Spleen (tissue), 11 donors: ENCODE results near the gene BLOC1S5. TPM values are rescaled to one million over a fixed set of nuclear protein-coding genes. Genes with fewer than 3 reads are reported as not detected.

Source experiments
- DNase-seq: peaks from one replicate; pipeline ENCODE4 v3.0.0-alpha.2; 2020
- H3K27ac ChIP-seq, 8 donors: fragments of 200-600 bp; sonication (generic) in 7 of 8; 1 replicate in 4 of 8; 2 replicates in 4 of 8; pipeline versions ENCODE4 v1.5.0 to v1.8.0; 2016 to 2021; ENCODE audit warnings: inconsistent platforms in 4 of 8, mild to moderate bottlenecking in 4 of 8, moderate library complexity in 1 of 8
- H3K27me3 ChIP-seq, 7 donors: fragments of 200-600 bp; sonication (generic) in 6 of 7; replicated peaks in 1 of 7; 1 replicate in 4 of 7; 2 replicates in 3 of 7; pipeline versions ENCODE4 v1.5.0 to v1.8.0; 2016 to 2021; ENCODE audit warnings: inconsistent platforms in 3 of 7, mild to moderate bottlenecking in 1 of 7
- H3K36me3 ChIP-seq, 6 donors: fragments of 200-600 bp; sonication (generic) in 5 of 6; 1 replicate in 4 of 6; 2 replicates in 2 of 6; pipeline versions ENCODE4 v1.5.0 to v1.8.0; 2016 to 2021; ENCODE audit warnings: inconsistent platforms in 2 of 6
- H3K4me1 ChIP-seq, 6 donors: fragments of 200-600 bp; sonication (generic) in 5 of 6; 1 replicate in 3 of 6; 2 replicates in 3 of 6; pipeline versions ENCODE4 v1.5.0 to v1.8.0; 2016 to 2021; ENCODE audit warnings: inconsistent platforms in 3 of 6
- H3K4me3 ChIP-seq, 8 donors: fragments of 200-600 bp; sonication (generic) in 7 of 8; 1 replicate in 4 of 8; 2 replicates in 4 of 8; pipeline versions ENCODE4 v1.5.0 to v1.8.0; 2016 to 2021; ENCODE audit warnings: inconsistent platforms in 4 of 8, mild to moderate bottlenecking in 4 of 8, moderate library complexity in 2 of 8
- H3K9me3 ChIP-seq, 8 donors: fragments of 200-600 bp; sonication (generic) in 7 of 8; 1 replicate in 4 of 8; 2 replicates in 4 of 8; pipeline versions ENCODE4 v1.5.0 to v1.8.0; 2016 to 2021; ENCODE audit warnings: inconsistent platforms in 4 of 8
- CTCF ChIP-seq, 11 experiments: fragments of 200-600 bp in 7 of 11; fragments of 450-650 bp in 4 of 11; sonication (generic) in 4 of 11; IDR thresholded peaks in 8 of 11; conservative IDR thresholded peaks in 3 of 11; 1 replicate in 7 of 11; 2 replicates in 4 of 11; pipeline versions ENCODE4 v1.4.0 to v1.8.0; 2016 to 2021; ENCODE audit warnings: antibody characterized with exemption in 11 of 11, inconsistent platforms in 4 of 11, mild to moderate bottlenecking in 1 of 11
- POLR2A ChIP-seq, 3 donors: fragments of 450-650 bp; IDR thresholded peaks; one replicate each; pipeline ENCODE4 v1.5.1; 2017; ENCODE audit warnings: antibody characterized with exemption in 3 of 3, mild to moderate bottlenecking in 1 of 3
- POLR2AphosphoS5 ChIP-seq, 3 donors: sonication (generic); formaldehyde crosslinking; IDR thresholded peaks; one replicate each; pipeline ENCODE4 v1.5.1; 2017; ENCODE audit warnings: antibody characterized with exemption in 3 of 3
- WGBS, 5 donors: extraction: QIAGEN DNeasy Blood & Tissue Kit in 3 of 5; methylation state at CpG; one replicate each; pipeline versions ENCODE4 v1.1.5 to v1.1.7; 2013 to 2018; 5-methylcytosine and 5-hydroxymethylcytosine counted together
- intact Hi-C: fragments of 100-400 bp; cut with DNase I; formaldehyde crosslinking; loops from one replicate; pipeline ENCODE4 v1.15.0; 2023; ENCODE audit warnings: low total_unique reads
- polyA plus RNA-seq, 3 donors: library from polyadenylated mRNA; stranded (reverse); fragments of 200-250 nt; gene quantifications; one replicate each; pipeline ENCODE4 v1.2.1, GENCODE V29; 2013
- total RNA-seq, 7 donors: library from RNA; depleted of rRNA in 3 of 7; stranded (reverse); fragments of >200 nt in 3 of 7; fragmentation: NEBNext Ultra II Directional in 4 of 7; extraction: Animal tissue kit (Norgen Biotek cat#: 25700) in 4 of 7; gene quantifications; one replicate each; pipeline versions ENCODE4 v1.1.0 to v1.2.1, GENCODE V29; 2016 to 2021
- donor health status: healthy with polysubstance abuse.
- donor health status: DM: no; HTN: no; CAD: no; lungs with moderate emphysema.
- donor health status: DM: no; HTN: no; CAD: no.
- donor health status: Bipolar disorder and iron deficiency.
- donor health status: healthy.
- donor health status: DM: no; HTN: no; CAD: no.
- donor health status: DM: yes; HTN: yes; CAD: no.

BLOC1S5 gene
- total and polyA plus RNA-seq, 10 donors = 6.6 to 18.0 (median 13.6) TPM

- H3K4me1 ChIP-seq = peaks cover 13 to 33% (median 24%) of the 10 kb centered on the region in 6 donors
- H3K4me3 ChIP-seq = no peak overlapping the region
- TF ChIP-seq POLR2A (IDR thresholded peaks at IDR 0.05) (no peak), POLR2AphosphoS5 (IDR thresholded peaks at IDR 0.05) (no peak), CTCF (IDR thresholded peaks at IDR 0.05 in 8 of 11, conservative IDR thresholded peaks at IDR 0.05 in 3 of 11) (no peak)
- no peak overlapping the region for H3K27ac ChIP-seq
- no peaks in the 10 kb centered on the region for H3K9me3 ChIP-seq
- intact Hi-C loops = no loop called here
- DNase-seq = no peak
- peaks cover 0 to 28% (median 6%) of the 10 kb centered on the region in 7 donors for H3K27me3 ChIP-seq
- H3K36me3 ChIP-seq = peaks cover 0 to 6% (median 0%) of the 10 kb centered on the region in 6 donors
Measured at GRCh38 chr6:8103726-8104125, 39.5 kb upstream of the BLOC1S5 start.

- intact Hi-C loops = no loop called here
- no peaks in the 10 kb centered on the region for H3K9me3 ChIP-seq
- peaks cover 0 to 14% (median 4%) of the 10 kb centered on the region in 7 donors for H3K27me3 ChIP-seq
Measured at GRCh38 chr6:8102122-8102958, 38.2 kb upstream of the BLOC1S5 start, which contains the start of gene EEF1E1. Gene EEF1E1, minus strand, starts transcription at chr6:8102548. Its CDS starts 27 bp downstream, at chr6:8102521.

GRCh38 chr6:8100159-8100854 lies 36.1 kb upstream of the BLOC1S5 start:
- H3K27me3 ChIP-seq = peaks cover 0 to 2% (median 0%) of the 10 kb centered on the region in 7 donors
- no peak for DNase-seq
- no peak overlapping the region for H3K27ac ChIP-seq
- TF ChIP-seq POLR2A (IDR thresholded peaks at IDR 0.05) (no peak), CTCF (IDR thresholded peaks at IDR 0.05 in 8 of 11, conservative IDR thresholded peaks at IDR 0.05 in 3 of 11) (no peak), POLR2AphosphoS5 (IDR thresholded peaks at IDR 0.05) (no peak)
- peaks cover 13 to 33% (median 24%) of the 10 kb centered on the region in 6 donors for H3K4me1 ChIP-seq
- no peaks in the 10 kb centered on the region for H3K9me3 ChIP-seq
- intact Hi-C loops = no loop called here
- peaks cover 0 to 35% (median 20%) of the 10 kb centered on the region in 6 donors for H3K36me3 ChIP-seq
- H3K4me3 ChIP-seq = peak overlapping the region in 1 of 8 donors; percentile 13
- 68 to 92% (median 79%) methylated on average over 8 of the region's 8 CpGs for WGBS, 5 donors

More at GRCh38 chr6:8102122-8102958, 38.2 kb upstream of the BLOC1S5 start, which contains the start of gene EEF1E1:
- H3K27ac ChIP-seq = peak within 1 kb of the TSS in 7 of 8 donors; percentile 18 to 85 (median 75)
- H3K4me1 ChIP-seq = peaks cover 13 to 33% (median 24%) of the 10 kb centered on the region in 6 donors
- H3K4me3 ChIP-seq = peak within 1 kb of the TSS; percentile 74 to 100 (median 94)
- H3K36me3 ChIP-seq = peaks cover 0 to 14% (median 0%) of the 10 kb centered on the region in 6 donors
- peak in 1 of 3 donors; percentile 5 for TF ChIP-seq POLR2A (IDR thresholded peaks at IDR 0.05)
- TF ChIP-seq POLR2AphosphoS5 (IDR thresholded peaks at IDR 0.05) = peak; percentile 87 to 89 (median 88)
- TF ChIP-seq CTCF (IDR thresholded peaks at IDR 0.05 in 8 of 11, conservative IDR thresholded peaks at IDR 0.05 in 3 of 11) = peak in 2 of 11 experiments; percentile 14 to 34
- peak; percentile 98 for DNase-seq
- whole genome bisulfite sequencing, 5 donors = 2 to 3% (median 2%) methylated on average over 42 to 43 of the region's 43 CpGs
